GDM1 (cell line): Measurements from ENCODE around the gene SLC6A6.

ENCODE experiments used
- DNase-seq: peaks from one replicate; lab custom pipeline; 2025; lab: John Stamatoyannopoulos, UW

SLC6A6 gene

DNA sequence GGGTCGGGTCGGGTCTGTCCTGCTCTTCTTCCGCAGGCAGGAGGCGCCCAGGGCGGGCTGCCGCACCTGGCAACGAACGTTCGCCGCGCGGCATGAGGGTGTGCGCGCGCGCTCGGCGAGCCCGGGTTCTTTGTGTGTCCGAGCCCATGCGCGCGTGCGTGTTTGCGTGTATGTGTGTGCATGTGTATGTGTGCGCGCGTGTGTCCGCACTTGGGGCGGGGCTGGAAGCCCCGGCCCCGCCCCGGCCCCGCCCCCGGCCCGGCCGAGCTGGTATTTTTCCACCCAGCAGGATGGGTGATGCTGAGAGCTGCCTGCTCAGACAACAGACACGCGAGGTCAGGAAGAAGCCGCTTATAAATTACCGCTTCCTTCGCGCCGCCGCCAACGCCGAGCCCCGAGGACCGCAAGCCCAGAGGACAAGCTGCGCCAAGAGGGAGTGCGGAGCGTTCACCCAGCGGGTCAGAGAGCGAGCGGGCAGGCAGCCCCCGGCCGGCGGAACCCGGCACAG, at the start of gene SLC6A6:
Gene SLC6A6, plus strand, starts transcription at position 303 of the 508 bp plus-strand sequence. CDS start 41,029 bp downstream, outside the sequence.
- peak; percentile 86 for DNase-seq

DNA sequence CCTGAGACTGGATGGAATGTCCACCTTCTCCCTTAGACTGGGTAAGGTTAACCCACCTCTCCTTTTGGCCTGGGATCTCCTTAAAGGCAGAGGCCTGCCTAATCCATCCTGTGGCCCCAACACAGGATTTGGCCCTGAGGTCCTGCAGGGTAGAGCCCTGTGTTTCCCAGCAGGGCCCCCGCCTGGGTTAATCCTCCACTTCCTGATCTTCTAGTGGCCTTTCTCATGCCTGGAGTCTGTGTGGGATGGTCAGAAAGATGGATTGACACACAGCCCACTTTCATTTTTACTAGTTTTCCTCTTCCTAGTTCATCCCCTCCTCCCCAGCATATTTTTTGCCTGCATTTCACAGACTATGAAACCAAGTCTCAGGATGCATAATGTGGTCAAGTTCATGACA, 48.9 kb upstream of the SLC6A6 start:
- no peak for DNase-seq

DNA sequence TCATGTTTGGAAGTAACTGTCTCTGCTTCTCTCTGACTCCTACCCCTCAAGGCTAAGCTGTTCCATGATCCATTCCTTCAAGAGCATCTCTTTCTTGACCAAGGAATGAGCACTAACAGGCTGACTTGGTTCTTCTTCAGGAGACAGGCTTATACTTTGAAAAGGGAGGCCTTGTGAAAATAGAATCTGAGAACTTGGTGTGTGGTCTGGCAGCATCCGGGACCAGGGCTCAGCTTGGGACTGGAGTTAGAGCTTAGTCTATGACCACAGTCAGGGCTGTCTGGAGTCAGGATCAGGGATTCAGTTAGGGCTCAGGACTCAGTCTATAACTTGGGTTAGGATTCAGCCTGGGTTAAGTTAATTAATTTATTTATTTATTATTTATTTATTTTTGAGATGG, 44.9 kb upstream of the SLC6A6 start:
- no peak for DNase-seq

DNA sequence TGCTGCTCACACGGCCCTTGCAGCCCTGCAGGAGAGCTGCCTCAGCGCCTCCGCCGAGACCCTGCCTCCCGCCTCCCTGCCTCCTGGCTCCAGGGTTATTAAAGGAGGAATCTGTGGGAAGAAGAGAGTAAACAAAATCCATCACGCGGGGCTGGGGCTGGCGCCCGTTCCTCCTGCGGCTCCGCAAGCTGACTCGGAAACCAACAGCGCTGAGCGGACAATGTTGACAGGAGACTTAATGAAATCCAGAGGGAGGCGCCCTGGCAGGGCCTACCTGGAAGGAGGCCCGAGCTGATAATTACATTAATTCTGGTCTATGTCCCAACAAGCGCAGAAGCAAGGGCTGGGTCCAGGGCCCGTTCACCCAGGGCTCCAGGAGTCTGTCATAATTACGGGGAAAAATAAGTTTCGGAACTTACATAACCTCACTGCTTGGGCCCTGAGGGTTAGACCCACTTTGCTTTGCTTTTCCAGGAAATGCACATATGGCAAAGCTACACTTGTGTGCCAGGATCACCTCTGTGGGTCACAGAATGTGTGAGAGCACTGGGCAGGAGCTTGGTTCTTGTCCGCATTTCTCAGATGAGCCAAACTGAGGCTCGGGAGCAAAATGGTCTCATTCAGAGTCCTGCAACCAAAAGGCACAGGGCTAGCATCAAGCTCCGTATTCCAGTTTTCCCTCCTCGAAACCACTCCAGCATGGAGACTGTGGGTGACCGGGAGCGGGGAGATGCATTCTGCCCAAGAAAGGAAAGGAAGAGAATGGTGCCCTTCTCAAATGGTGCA, 43.8 kb upstream of the SLC6A6 start:
- DNase-seq = no peak

DNA sequence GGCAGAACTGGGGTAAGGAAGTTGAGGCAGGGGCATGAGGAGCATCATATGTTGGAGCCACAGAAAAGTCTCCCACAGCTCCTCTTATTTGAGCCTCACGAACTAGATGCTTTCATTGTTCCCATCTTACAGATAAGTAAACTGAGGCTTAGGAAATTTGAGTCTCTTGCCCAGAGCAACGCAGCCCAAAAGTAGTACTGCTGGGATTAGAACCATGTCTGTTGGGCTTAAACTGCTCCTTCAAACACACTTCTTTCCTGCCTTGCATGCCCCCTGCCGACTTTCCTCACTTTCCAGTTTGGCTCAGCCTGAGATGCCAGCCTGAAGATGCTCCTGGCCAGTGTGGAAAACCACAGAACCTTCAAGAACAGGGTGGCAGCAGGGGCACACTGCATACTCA, 43.1 kb upstream of the SLC6A6 start:
- no peak for DNase-seq

DNA sequence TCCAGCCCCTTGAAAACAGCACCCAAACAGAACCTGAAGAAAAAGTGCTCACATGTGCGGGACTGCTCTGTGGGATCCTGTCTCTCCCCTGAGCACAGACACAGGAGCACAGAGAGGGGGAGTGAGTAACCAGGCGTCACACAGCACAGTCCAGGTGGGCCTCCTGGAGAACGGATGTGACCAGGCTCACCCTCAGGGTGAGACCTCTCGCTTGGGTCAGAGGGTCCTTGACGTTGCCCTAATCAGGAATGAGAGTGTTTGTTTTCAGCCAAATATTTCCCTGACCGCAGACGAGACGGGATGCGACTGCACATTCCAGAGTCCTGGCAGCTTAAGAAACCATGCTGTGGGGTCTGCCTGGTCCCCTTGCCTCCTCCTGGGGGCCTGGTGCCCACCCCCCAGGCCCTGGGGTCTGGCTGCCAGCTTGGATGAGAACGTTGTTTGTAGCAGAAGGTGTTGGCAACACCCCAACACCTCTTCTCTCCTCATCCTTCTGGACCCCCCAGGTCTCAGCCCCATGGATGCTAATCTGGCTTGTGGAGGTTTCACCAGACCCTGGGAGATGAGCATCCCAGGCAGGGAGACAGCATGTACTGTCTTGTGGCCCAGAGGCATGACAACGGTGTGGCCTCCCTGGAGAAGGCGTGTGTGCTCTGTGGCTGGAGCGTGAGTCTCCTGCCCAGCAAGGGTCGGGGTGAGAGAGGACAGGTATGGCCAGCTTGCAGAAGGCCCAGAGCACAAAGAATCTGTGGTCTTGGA, 42.1 kb upstream of the SLC6A6 start:
- no peak for DNase-seq

DNA sequence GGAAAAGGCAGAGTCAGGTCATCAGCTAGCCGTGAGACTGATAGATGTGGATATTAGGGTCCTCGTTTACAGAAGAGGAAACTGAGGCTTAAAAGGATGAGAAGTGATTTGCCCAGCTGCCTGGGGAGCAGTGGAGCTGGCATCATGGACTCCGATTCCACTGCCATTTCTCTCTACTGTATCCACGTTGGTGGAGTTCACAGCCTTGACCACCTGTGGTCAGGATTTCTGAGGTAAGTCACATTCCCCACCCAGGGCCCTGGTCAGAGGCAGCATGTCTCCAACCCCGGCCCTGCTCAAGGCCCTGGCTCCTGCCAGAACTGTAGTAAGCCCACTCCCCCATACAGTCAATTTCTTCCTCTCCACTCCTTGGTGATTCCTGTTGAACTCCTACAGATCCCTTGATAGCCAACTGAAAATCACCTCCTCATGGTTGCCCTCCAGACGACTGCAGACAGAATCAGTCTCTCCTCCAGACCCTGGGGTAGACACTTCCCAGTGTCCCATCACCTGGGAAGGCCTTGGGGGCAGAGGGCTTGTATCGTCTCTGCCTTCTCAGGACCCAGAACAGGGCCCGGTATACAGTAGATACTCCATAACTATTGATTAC, 41.2 kb upstream of the SLC6A6 start:
- DNase-seq = no peak

DNA sequence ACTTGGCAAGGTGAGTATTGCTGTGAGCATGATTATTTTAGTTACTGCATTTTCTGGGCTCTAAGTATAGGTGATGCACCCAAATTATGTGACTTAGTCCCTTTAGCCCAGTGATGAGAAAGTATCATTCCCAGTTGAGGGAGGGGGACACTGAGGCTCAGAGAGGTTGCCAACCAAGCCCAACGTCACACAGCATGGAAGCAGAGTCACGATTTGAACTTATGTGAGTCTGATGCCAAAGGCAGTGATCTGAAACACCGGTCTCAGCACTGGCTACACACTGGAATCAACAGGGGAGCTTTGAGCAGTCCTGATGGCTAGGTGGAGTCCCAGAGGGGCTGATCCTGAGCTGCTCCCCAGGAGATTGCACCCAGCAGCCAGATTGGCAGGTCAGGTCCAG, 39.5 kb upstream of the SLC6A6 start:
- no peak for DNase-seq

DNA sequence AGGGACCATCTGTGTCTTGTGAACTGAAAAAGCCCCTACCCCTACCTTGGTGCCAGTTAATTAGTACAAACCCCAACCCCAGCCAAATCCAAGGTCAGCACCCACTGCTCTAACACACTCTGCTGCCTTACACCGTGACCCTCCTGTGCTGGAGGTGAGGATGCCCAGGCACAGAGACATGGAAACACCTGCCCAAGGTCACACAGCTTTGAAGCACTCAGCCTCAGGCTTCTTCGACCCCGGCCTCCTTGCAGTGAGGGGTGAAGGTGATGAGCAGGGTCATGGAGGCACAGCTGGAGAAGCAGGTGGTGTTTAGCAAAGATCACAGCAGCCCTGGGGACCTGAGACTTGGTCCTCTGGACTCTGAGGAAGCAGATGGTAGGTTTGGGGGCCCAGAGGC, 39.0 kb upstream of the SLC6A6 start:
- no peak for DNase-seq

DNA sequence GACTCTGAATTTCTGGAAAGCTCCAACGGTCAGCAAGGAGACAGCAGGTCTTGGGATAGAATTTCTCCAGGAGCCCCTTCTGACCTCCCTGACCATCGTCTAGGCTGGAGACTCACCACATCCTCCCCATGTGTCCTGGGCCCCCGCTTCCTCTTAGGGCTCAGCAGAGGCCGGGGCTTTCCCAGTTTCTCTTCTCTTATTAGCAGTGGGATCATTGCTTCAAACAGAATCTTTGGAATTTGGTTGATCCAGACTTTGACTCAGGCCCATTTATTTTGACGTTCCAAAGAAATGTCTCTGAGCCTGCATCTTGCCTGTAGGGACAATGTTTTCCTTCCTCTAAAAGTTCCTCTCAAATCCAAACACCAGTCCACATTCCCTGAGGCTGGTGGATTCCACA, 38.4 kb upstream of the SLC6A6 start:
- no peak for DNase-seq

DNA sequence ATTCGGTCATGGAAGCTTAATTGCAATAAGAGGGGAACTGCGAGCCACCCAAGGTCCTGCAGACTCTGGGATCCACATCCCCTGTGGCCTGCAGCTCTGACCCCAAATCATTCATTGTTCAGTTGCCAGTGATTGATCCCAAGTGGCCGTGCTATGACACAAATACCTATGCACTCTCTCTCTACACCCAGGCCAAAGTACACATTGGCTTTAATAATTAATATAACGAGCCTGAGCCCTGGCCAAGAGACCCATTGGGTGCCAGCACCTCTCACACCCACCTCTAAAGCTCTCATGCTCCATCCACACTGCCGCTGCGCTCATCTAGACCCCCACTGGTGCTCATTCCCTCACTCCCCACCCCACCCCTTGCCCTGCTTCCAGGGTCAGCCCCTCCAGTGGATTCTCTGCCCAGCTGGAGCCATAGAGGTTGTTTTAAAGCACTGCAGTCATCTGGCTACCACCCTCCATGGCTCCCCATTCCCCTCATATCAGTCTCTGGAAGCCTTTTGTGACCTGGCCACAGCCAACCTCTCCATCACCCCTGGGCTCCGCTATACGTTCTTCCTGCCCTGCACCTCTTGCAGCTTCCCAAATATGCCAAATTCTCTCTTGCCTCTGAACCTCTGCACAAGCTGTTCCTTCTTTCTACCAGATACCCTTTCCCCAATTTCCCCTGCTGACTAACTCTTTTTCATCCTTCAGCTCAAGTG, 37.7 kb upstream of the SLC6A6 start:
- no peak for DNase-seq

DNA sequence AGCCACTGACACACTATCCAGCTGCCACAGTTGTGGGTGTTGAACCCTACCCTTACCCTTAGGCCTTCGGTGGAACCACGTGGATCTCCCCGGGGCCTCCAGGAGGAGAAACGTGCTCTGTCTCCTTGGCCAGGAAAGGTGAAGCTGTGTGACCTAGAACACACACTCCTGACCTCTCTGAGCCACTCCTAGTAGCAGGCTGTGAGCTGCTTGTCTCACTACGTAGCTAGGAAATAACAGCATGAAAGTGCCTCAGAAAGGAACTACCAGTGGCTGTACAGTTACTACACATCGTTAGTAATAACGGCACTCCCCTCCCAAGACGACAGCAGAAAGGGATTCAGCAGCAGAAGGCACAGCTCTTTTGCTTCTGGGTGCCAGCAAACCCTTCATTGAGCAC, 36.2 kb upstream of the SLC6A6 start:
- no peak for DNase-seq

DNA sequence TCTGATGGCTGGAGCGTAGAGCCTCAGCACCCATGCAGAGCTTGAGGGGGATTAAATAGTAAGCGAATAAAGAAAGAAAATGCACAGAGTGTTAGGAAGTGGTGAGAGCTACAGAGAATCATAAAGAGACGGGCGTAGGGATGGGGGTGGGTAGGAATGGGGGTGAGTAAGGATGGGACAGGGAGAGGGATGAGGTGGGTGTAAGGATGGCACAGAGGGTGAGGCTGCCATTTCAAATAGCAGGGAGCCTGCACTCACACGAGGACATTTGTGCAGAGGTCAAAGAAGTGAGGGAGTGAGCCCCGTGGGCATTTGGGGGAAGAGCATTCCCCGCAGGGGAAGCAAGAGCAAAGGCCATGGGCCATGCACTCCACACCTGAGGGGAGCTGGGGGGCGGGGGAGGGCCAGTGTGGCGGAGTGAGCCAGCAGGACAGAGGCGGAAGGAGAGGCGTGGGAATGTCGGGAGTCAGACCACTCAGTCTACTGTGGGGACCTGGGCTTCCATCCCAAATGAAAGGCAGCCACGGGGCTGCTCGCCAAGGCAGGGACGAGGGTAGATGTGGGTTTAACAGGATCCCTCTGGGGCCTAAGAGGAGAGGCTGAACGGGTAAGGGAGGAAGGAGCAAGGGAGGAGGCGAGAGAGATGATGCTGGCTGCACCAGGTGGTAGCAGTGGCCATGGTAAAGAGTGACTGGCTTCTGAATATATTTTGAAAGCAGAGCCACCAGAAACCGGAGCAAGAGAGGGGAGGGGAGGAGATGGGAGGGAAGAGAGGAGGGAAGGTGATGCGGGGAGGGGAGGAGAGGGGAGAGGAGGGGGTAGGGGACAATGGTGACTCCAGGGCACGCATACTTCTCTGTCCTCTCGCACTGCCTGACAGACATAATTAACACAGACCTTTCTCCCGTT, 35.2 kb upstream of the SLC6A6 start:
- no peak for DNase-seq

DNA sequence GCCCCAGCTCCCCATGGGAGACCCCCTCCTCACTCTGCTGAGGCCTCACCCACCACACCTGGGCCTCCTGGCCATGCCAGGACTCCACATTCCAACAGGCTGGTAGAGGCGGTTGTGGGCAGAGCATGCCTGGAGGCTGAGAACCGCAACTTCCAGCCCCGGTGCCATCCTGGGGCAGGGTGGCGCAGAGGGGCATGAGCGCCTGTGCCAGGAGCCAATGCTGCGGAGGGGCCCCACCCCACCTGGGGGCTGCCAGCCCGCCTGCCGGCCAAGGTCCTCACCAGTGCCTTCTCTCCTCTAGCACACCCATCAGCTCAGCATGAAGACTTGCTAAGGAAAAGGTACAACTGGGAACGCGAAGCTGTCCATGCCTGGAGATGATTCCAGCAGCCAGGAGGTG, 34.3 kb upstream of the SLC6A6 start:
- no peak for DNase-seq

DNA sequence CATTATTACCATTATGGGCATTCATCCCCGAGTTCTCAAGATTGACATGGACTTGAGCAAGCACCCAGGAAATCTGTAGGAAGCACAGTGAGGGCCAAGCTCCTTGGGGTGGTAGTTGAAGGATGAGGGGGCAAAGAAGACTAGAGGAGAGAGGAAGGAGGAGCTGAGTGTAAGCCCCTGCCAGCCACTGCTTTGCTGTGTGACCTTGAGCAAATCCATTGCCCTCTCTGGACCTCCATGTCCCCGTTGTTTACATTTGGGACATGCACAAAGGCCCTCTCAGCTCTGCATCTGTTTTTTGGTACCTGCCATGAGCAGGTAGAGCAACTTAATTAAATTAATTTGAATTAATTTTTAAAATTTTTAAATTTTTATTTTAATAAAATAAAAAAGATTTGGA, 33.5 kb upstream of the SLC6A6 start:
- DNase-seq = no peak

DNA sequence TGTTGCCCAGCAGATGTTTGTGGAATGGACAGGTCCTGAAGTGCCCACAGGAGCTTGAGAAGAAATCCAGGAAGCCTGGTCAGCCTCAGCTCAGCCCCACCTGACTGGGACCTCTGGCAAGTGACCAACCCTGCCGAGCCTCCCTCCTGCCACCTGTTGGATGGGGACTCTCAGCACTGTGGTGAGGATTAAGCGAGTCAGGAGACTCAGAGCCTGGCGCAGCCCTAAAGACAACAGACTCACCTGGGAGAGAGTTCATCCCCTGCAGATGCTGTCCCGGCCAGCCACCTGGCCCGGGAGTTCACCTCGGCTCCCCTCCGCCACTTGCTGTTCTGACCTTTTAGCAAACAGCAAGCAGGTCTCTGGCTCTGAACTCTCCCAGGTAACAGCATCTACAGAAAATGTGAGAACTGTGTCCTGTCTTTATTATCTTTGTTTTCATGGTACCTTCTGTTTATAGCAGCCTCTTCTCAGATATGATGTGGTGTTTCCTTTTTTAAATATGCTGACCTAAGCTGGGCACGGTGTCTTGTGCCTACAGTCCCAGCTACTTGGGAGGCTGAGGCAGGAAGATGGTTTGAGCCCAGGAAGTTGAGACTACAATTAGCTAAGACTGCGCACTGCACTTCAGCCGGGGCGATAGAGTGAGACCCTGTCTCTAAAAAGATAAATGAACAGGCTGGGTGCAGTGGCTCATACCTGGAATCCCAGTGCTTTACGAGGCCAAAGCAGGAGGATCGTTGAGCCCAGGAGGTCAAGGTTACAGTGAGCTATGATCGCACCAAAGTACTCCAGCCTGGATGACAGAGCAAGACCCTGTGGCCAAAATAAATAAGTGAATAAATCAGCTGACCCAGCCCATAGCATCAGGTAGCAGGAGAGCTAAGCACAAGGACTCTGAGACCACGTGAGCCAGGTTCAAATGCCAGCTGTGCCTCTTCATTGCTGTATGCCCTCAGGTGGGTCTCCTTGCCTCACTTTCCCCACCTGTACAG, 32.4 kb upstream of the SLC6A6 start:
- no peak for DNase-seq

DNA sequence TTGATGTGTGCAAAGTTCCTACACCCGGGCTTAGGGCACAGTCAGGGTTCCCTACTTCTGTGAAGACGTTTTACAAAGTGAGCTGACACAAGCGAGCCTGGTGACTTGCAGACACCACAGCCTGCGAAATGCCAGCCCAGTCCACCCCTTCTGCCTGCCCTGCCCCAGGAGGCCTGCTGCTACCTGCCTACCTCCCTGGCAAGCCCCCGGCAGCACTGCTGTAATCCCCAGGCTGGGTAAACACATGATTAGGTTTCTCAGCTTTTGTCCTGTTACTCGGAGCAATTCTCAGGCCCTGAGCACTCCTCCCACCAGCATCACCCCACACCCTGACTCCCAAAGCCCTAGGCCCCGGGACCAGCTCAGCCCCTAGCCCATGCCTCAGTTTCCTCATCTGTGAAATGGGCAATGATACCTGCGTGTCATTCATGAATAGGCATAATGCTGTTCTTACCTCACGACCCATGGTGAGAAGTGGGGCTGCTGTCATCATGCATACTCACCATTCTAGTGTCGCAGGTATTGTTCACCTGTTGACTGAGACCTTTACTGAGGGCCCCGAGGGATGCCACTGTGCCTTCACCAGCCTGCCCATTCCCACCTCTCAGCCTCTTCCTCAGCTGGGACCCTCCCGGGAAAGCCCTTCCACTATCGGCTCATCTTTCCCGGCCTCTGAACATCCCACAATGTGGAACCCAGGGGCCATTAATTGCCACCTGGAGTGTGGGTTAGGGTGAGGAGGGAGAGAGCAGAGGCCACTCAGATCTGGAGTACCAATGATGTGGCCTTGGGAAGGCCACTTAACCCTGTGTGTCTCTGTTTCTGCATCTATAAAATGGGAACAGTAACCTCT, 31.5 kb upstream of the SLC6A6 start:
- no peak for DNase-seq

DNA sequence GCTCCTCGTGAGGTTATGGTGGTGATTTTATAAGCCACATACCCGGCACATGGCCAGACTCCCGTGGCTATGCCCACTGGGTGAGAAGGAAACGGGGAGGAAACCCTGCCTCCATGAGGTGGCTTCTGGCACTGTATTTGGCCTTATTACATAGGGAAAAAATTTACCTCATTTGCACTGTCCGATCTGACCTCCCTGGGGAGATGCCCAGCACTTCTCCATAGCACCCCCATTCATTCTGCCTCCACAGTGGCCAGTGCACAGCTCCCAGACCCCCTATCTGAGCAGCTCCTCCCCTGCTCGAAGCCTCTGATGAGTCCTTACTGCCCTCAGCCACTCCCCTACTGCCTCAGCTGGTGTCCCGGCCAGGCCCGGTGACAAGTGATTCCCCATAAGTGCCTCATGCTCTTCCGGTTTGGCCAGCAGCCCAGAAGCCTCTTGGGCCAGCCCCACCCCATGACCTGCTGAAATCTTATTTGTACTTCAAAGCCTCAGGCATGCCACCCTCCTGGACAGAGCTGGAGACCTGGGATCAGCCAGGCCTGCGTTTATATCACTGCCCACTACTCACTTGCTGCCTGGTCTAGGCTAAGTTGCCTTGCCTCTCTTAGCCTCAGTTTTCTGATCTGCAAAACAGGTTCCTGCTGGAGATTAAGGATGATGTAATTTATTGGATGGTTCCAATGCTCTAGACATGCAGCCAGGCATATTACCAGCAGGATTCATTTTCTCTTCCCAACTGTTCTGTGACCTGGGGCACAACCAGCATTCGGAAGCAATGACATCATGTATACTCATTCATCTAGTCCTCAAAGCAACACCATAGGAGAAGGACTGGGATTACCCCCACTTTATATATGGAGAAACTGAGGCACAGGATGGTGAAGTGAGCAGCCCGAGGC, 30.6 kb upstream of the SLC6A6 start:
- DNase-seq = no peak
